Forelimb muscle (tissue), 1 donor: ENCODE results near the gene PIGV. TPM values are rescaled to one million over a fixed set of nuclear protein-coding genes. Genes with fewer than 3 reads are reported as not detected.
A peak's percentile ranks its signal among the peaks of the same experiment; 100 is the strongest.

Experiments used
- DNase-seq: peaks from one replicate; pipeline ENCODE4 v3.0.0-alpha.2; 2013; ENCODE audit warnings: low read depth
- polyA plus RNA-seq: library from polyadenylated mRNA; unstranded; fragments of 120-200 nt; gene quantifications from one replicate; pipeline ENCODE4 v1.2.1, GENCODE V29; 2013; ENCODE audit not compliant: insufficient read length

PIGV gene
- polyA plus RNA-seq, result 7.1 TPM

GRCh38 chr1:26787706-26788514, at the start of gene PIGV:
PIGV (plus strand) TSS chr1:26787950; CDS start chr1:26790816, 2,866 bp downstream.
- no peak for DNase-seq

DNA sequence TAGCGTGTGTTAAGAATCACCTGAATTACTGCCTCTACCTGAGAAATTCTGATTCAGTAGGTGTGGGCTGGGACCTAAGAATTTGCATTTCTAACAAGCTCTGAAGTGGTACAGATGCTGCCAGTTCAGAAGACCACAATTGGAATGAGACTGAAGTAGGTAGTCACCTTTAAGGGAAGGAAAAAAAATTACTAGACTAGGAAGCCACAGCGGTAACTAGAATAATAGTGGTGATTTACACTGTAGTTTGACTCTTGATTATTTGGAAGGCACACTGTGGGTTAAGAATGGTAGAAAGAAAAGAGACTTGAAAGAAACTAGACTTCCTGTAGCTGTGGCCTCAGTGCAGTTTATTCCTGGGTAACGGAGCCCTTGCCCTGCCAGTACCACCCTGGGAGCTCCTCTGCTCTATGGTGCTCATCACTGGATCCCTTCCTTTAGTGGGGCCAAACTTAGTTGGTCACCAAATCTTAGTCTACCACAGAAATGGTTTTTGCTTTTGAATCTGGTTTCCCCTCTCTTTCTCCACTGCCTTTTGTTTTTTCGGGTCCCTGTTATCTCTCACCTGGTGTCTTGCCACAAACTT, 48.3 kb upstream of the PIGV start:
- DNase-seq, result no peak

DNA sequence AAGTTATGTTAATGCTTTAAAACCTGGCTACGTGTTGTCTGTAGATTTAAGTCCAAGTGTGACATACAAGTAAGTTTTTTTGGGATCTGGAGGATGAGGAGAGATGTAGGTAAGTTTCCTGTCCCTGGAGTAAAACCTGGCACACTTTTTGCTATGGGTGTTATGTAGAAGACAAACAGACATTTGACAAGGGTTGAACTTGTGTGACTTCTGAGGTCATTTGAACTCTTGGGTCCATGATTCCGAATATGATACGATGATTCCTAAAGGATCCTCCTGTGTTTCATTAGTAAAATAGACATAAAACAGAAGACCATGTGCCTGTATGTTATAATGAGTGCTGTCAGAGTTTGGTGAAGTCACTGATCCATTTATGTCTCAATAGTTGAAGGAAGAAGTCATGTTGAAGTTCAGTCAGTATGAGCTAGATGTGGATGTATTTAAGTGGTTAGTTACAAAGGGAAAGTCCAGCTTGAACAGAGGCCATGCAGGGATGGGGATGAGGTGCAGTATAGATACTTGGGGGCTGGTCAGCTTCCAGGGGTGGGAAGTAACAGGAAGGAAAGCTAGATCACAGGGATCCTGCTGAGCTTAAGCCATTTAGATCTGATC, 47.6 kb upstream of the PIGV start:
- DNase-seq, result no peak

DNA sequence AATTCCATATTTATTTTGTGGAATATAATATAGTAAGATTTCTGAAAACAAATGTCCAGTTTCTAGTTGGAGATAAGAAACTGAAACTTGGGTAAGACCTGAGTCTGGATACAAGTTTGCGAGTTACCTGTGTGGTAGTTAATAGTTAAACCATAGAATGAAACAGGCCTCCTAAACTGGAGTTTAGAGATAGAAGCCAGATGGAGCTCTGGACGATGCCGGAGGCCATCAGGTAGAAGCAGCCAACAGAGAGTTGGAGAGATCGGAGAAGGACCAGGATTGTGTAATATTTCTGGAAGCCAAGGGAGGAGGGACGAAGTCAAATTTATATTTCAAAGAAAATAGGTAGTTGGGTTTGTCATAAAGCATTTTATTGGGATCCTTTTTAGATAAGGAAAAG, 46.8 kb upstream of the PIGV start:
- DNase-seq, result no peak

DNA sequence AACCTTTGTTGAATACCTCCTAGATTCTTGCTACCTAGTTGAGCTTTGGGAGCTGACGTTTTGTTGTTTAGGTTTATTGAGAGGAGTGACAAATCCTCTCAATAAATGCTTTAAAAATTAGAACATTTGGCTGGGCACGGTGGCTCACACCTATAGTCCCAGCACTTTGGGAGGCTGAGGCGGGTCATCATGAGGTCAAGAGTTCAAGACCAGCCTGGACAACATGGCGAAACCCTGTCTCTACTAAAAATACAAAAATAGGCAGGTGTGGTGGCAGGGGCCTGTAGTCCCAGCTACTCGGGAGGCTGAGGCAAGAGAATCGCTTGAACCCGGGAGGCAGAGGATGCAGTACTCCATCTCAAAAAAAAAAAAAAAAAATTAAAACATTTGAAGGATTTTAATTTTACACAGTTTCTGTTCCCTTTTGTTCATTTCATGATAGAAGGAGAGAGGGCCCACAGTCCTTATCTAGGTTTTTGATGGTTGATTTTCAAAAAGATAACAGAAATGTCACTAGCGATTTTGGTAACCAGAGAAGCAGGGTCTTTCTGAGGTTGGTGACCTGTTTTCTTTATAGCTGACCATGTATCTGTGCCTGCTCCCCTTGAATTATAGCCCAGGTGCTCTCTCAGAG, 44.2 kb upstream of the PIGV start:
- DNase-seq, result no peak

GRCh38 chr1:26744075-26744959, 43.4 kb upstream of the PIGV start:
- peak; percentile 45 for DNase-seq

DNA sequence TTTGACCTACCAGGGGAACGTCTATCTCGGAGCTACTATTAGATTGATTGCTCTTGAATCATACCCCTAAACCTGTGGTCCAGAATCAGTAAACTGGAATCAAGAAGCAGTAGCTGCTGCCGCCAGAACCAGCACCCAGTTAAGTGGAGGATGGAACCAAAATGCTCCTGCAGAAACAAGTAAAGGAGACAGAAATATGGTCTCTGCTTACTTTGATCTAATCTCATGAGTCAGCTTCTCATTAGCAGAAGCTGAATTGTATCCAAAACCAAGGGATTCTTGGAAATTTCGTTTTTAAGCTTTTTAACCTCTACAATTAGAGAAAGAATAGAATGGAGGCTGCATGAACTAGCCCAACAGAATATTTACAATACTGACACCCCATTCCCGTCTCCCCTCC, 42.6 kb upstream of the PIGV start:
- no peak for DNase-seq

- no peak for DNase-seq
Observed at GRCh38 chr1:26747048-26747447, 40.7 kb upstream of the PIGV start.

GRCh38 chr1:26748351-26748750, 39.4 kb upstream of the PIGV start:
- DNase-seq, result no peak

GRCh38 chr1:26749458-26749857, 38.3 kb upstream of the PIGV start:
- no peak for DNase-seq

- no peak for DNase-seq
Observed at GRCh38 chr1:26750428-26750827, 37.3 kb upstream of the PIGV start.

- no peak for DNase-seq
Observed at GRCh38 chr1:26752519-26752918, 35.2 kb upstream of the PIGV start.

DNA sequence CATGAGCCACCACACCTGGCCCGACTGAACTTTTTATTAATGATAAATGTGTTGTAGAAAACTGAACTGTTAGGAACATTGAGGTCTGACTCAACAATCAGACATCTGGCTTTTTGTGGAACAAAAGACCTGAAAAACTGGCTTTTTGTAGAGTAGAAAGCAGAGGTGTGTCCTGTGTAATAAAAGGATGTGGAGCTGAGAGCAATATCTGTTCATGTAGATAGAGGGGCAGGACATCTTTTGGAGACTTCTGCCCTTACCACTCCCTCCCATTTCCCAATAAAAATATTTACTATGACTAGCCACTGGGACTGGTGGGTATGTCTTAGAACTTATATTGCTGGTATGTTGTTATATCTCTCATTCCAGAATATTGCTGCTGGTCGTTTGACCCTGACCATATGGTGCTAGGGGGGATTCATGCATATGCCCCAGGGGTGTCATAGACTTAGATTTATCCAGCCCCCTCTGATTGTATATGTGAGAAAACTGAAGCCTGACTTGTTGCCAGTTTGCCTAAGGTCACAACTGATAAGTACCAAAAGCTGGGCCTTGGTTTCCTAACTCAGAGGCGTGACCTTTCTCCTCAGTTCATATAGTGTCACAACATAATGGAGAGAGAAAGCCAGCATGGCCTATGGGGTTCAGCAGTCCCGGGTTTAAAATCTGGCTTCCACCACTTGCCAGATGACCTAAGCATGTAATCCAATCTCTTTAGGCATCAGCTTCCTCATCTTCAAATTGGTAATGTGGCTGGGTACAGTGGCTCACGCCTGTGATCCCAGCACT, 33.5 kb upstream of the PIGV start:
- DNase-seq, result no peak

DNA sequence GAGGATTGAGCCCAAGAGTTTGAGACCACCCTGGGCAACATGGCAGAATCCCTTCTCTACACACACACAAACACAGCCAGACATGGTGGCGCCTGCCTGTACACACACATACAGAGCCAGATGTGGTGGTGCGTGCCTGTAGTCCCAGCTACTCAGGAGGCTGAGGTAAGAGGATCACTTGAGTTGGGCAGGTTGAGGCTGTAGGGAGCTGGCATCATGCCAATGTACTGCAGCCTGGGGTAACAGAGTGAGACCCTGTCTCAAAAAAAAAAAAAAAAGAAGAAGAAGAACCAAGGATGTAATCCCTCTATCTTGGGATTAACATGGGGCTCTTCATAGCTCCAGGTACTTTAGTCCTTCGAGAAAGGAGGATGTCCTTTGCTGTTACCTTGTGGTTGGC, 29.4 kb upstream of the PIGV start:
- no peak for DNase-seq

DNA sequence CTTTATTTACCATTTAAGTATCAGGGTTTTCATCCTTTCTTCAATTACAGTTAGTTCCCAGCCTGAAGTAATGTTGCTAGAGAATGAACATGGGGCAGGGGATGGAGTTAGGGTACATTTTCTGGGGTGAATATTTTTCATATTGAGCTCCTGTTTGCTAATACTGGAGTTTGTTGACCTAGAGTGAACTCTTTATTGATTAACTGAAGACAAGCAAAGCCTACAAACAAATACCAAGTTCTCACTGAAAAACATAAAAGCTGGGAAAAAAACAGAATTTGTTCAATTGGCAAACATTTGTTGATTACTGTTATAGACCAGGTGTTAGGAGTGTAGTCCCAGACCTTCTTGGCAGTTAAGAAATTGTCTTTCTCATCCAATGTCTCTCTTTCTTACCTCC, 28.2 kb upstream of the PIGV start:
- no peak for DNase-seq

GRCh38 chr1:26761217-26761616, 26.5 kb upstream of the PIGV start:
- DNase-seq, result no peak

DNA sequence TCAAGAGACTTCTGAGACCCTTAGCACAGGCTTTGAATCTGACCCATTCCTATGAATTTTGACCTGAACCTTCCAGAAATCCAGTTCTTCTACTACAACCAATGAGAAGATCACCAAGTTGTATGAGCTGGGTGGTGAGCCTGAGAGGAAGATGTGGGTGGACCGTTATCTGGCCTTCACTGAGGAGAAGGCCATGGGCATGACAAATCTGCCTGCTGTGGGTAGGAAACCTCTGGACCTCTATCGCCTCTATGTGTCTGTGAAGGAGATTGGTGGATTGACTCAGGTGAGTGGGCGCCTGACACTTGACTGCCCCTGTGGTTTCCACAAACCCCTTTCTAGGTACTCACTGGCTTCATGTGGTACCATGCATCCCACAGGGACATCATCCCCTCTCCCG, 20.0 kb upstream of the PIGV start:
- no peak for DNase-seq

DNA sequence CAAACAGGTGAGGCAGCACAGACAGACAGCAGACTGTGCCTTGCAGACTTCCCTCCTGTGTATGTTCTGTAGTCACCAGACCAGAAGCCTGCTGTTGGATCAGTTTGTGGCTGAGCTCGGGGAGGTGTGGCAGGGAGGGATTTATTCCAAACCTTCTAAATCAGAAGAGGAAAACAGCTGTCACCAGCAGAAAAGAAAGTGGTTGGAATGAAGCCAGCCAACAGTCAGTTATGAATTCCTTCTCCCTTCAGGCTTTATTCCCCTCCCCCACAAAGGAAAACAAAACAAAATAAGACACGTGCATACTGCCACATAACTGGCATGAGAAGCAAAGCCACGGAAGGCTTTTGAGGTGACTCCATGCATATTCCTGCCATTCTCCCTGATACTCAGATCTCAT, 19.0 kb upstream of the PIGV start:
- DNase-seq, result no peak

GRCh38 chr1:26771285-26771642, 16.5 kb upstream of the PIGV start:
- DNase-seq, result no peak

DNA sequence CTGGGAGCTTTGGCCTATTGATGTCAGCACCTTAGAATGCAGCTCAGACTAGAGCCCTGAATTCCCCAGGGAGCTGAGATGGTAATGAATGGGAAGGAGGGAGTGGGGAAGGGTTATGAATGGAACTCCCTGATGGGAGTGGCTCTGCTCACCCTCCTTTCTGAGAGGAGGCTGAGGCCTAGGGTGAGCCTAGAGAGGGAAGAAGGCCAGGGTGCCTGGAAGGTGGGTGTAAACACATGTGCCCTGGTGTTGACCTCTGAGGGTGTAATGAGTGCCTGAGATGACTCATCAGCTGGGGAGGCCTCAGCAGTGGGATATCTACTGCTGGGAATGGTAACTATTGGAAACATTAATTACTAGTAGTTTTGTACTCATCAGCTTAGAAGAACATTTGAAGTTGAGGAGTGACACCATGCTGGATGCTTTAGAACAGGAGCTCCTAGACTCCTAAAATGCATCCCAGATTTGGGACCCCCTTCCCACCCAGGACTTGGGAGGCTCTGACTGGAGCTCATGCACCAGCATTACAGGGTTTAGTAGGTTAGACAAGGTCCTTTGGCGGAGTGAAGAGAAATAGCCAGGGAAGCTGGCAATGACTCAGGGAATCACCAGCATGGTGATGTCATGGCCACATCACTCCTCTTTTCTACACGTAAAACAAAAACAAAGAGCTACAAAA, 16.0 kb upstream of the PIGV start:
- DNase-seq, result no peak
